ENCODE measurements around the gene NOP53.

Gene NOP53

DNA sequence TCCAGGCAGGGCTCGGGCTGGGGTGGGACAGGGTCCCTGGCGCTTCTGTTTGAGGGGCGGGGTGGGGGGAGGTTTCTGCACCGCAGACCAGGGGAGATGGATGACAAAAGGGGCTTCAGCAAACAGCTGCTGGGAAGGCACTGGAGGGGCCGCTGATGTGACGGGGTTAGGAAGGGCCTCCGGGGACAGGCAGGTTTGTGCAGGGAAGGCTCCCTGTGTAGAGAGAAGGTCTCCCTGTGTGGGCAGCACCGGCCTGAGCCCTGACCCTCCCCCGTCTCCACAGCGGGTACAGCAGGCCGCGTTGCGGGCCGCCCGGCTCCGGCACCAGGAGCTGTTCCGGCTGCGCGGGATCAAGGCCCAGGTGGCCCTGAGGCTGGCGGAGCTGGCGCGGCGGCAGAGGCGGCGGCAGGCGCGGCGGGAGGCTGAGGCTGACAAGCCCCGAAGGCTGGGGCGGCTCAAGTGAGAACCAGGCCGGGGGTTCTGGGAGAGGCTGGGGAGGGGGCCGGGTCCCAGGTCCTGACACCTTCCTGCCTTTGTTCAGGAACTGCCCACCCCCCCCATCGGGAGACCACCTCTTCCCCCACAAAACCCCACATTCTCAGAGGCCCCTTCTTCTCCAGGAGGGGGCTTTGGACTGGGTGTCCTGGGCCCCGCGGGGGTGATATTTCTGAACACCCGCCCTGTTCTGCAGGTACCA lies 9.9 kb downstream of the NOP53 start:
- no peak overlapping the region for H3K9ac ChIP-seq (ENCODE audit: insufficient read length)
- no peak for DNase-seq (ENCODE audit: low read depth, low spot score)
- TF ChIP-seq POLR2AphosphoS5 (IDR thresholded peaks at IDR 0.05; ENCODE audit: borderline replicate concordance, low read depth, low read length): no peak
- TF ChIP-seq FOXP2 (optimal IDR thresholded peaks at IDR 0.05; ENCODE audit: control extremely low read depth, extremely low read length, insufficient read depth): no peak
- TF ChIP-seq EZH2 (IDR thresholded peaks at IDR 0.05): no peak

DNA sequence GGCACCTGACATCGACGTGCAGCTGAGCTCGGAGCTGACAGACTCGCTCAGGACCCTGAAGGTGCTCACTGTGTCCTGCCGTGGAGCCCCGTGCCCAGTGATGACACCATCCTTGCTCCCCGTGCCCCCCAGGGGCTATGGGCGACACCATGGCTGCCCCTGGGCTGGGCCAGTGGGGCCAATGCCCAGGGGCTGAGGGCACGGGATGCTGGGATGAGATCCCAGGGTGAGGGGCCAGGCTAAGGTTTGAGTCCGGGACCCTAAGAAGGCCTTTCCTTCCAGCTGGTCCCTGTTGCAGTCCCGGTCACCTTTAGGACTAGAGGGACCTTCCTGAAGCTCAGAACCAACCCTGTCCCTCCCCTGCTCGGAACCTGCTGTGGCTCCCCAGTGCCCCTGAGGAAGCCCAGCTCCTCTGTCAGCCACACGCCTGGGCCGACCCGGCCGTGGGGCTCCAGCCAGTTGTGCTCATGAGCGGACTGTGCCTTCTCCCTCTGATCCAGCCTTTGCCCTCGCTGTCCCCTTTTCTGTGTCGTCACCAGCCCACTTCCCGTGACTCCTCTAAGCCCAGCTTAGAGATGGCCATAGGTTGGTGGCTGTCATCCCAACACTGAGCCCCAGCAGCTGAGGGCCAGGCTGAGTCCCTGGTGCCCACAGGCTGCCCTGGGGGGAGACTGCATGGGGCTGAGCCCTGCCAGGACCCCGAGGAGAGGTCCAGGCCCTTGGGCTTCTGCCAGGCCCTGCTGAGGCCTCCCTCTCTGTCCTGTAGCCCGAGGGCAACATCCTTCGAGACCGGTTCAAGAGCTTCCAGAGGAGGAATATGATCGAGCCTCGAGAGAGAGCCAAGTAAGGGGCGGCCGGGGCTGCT lies 10.6 kb downstream of the NOP53 start:
- TF ChIP-seq FOXP2 (optimal IDR thresholded peaks at IDR 0.05; ENCODE audit: control extremely low read depth, extremely low read length, insufficient read depth) (no peak), POLR2AphosphoS5 (IDR thresholded peaks at IDR 0.05; ENCODE audit: borderline replicate concordance, low read depth, low read length) (no peak), EZH2 (IDR thresholded peaks at IDR 0.05) (no peak)
- H3K4me3 ChIP-seq: no peak overlapping the region
- H3K9me3 ChIP-seq (ENCODE audit: low read depth, low read length): no peaks in the 10 kb centered on the region
- no peak overlapping the region for H3K9ac ChIP-seq (ENCODE audit: insufficient read length)
- H3K27ac ChIP-seq: no peak overlapping the region
- DNase-seq (ENCODE audit: low read depth, low spot score): no peak
- peaks cover 63% of the 10 kb centered on the region for H3K36me3 ChIP-seq (ENCODE audit: insufficient read depth, low read length)

More for the DNA sequence above, 9.9 kb downstream of the NOP53 start:
- no peak overlapping the region for H3K4me3 ChIP-seq
- H3K9me3 ChIP-seq (ENCODE audit: low read depth, low read length): no peaks in the 10 kb centered on the region
- H3K27ac ChIP-seq: no peak overlapping the region
- peaks cover 71% of the 10 kb centered on the region for H3K36me3 ChIP-seq (ENCODE audit: insufficient read depth, low read length)

DNA sequence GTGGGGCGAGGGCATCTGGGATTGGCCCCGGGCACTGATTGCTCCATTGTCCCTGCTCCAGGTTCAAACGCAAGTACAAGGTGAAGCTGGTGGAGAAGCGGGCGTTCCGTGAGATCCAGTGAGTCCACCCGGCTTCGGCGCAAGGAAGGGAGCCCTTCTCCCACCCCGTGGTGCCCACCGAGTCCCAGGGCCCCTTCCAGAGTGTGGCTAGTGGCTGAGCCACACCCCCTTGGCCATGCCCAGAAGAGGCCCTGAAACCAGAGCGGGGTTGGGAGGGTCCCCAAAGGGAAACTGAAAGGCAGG lies 11.2 kb downstream of the NOP53 start:
- no peak overlapping the region for H3K27ac ChIP-seq
- no peaks in the 10 kb centered on the region for H3K9me3 ChIP-seq (ENCODE audit: low read depth, low read length)
- TF ChIP-seq FOXP2 (optimal IDR thresholded peaks at IDR 0.05; ENCODE audit: control extremely low read depth, extremely low read length, insufficient read depth) (no peak), EZH2 (IDR thresholded peaks at IDR 0.05) (no peak), POLR2AphosphoS5 (IDR thresholded peaks at IDR 0.05; ENCODE audit: borderline replicate concordance, low read depth, low read length) (no peak)
- no peak overlapping the region for H3K9ac ChIP-seq (ENCODE audit: insufficient read length)
- no peak for DNase-seq (ENCODE audit: low read depth, low spot score)
- peaks cover 57% of the 10 kb centered on the region for H3K36me3 ChIP-seq (ENCODE audit: insufficient read depth, low read length)
- no peak overlapping the region for H3K4me3 ChIP-seq

DNA sequence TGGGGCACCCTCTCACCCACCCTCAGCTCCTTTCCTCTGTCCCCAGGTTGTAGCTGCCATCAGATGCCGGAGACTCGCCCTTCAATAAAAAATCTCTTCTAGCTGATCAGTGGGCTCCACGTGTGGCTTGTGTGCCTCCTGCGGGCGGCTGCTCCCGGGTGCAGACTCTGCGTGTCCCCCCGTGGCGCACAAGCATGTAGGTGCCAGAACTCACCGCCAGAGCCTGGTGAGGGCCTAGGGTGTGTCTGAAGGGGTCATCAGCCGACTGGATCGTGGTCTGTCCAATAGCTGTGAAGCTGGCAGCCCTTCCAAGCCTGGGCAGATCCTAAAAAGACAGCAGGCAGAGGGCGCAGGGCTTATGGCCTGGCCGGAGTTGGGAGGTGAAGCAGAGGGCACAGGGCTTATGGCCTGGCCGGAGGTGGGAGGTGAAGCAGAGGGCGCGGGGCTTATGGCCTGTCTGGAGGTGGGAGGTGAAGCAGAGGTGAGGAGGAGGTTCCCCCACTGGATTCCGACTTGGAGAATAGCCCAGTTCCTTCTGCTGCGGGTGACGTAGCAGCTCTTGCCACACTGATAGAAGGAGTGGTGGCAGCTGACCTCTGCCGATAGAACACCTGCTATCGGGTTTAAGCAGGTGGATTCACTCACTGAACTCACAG lies 11.7 kb downstream of the NOP53 start:
- Histone ChIP-seq H3K4me3 (no peak overlapping the region), H3K36me3 (ENCODE audit: insufficient read depth, low read length) (peaks cover 54% of the 10 kb centered on the region)
- TF ChIP-seq POLR2AphosphoS5 (IDR thresholded peaks at IDR 0.05; ENCODE audit: borderline replicate concordance, low read depth, low read length) (no peak), EZH2 (IDR thresholded peaks at IDR 0.05) (no peak), FOXP2 (optimal IDR thresholded peaks at IDR 0.05; ENCODE audit: control extremely low read depth, extremely low read length, insufficient read depth) (no peak)

DNA sequence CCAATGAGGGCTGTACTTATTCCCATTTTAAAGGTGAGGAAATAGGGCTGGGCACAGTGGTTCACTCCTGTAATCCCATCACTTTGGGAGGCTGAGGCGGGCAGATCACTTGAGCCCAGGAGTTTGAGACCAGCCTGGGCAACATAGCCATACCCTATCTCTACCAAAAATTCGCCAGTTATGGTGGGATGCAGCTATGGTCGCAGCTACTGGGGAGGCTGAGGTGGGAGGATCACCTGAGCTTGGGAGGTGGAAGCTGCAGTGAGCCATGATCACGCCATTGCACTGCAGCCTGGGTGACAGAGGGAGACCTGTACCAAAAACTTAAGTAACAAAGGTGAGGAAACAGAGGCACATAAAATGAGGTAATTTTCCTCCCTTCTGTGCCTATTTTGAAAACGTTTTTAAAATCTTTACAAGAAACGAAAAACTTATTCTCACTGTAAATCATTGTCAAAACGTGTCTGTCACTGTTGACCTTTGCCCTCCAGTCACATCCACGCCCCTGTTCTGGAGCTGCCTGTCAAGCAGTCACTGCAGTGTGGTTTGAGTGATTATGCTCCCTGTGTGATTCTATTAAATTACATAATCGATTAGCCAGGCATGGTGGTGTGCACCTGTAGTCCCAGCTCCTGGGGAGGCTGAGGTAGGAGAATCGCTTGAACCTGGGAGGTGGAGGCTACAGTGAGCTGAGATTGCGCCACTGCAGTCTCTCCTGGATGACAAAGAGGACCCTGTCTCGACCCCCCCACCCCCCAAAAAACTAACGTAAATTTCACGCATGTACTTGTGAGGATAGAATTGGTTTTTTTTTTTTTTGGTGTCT lies 12.5 kb downstream of the NOP53 start:
- H3K36me3 ChIP-seq (ENCODE audit: insufficient read depth, low read length): peaks cover 47% of the 10 kb centered on the region; the same call in 1 of the 2 replicates
- H3K9me3 ChIP-seq (ENCODE audit: low read depth, low read length): no peaks in the 10 kb centered on the region
- H3K4me3 ChIP-seq: no peak overlapping the region
- TF ChIP-seq POLR2AphosphoS5 (IDR thresholded peaks at IDR 0.05; ENCODE audit: borderline replicate concordance, low read depth, low read length) (no peak), EZH2 (IDR thresholded peaks at IDR 0.05) (no peak), FOXP2 (optimal IDR thresholded peaks at IDR 0.05; ENCODE audit: control extremely low read depth, extremely low read length, insufficient read depth) (no peak)
- no peak overlapping the region for H3K27ac ChIP-seq
- H3K9ac ChIP-seq (ENCODE audit: insufficient read length): no peak overlapping the region
- DNase-seq (ENCODE audit: low read depth, low spot score): no peak

More for the DNA sequence above, 11.7 kb downstream of the NOP53 start:
- Histone ChIP-seq H3K9ac (ENCODE audit: insufficient read length) (no peak overlapping the region), H3K27ac (no peak overlapping the region), H3K9me3 (ENCODE audit: low read depth, low read length) (no peaks in the 10 kb centered on the region)
- DNase-seq (ENCODE audit: low read depth, low spot score): no peak

DNA sequence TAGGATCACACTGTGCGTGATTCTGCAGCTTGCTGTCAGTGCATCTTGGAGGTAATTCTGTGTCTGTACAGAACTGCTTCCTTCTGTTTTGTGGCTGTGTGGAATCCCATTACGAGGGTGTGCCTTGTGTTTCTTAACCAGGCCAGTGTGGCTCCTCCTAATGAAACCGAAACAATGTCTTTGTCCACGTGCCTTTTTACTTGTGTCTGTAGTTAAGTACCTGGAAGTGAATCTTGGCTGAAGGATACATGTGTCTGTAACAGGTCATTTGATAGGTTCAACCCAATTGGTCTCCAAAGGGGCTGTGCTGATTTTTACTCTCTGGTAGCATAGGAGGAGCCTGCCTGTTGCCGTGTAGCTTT lies 13.1 kb downstream of the NOP53 start:
- Histone ChIP-seq H3K9me3 (ENCODE audit: low read depth, low read length) (no peaks in the 10 kb centered on the region), H3K4me3 (no peak overlapping the region), H3K27ac (no peak overlapping the region), H3K36me3 (ENCODE audit: insufficient read depth, low read length) (peaks cover 41% of the 10 kb centered on the region; the same call in 1 of the 2 replicates), H3K9ac (ENCODE audit: insufficient read length) (no peak overlapping the region)
- DNase-seq (ENCODE audit: low read depth, low spot score): no peak
- TF ChIP-seq FOXP2 (optimal IDR thresholded peaks at IDR 0.05; ENCODE audit: control extremely low read depth, extremely low read length, insufficient read depth) (no peak), POLR2AphosphoS5 (IDR thresholded peaks at IDR 0.05; ENCODE audit: borderline replicate concordance, low read depth, low read length) (no peak), EZH2 (IDR thresholded peaks at IDR 0.05) (no peak)

DNA sequence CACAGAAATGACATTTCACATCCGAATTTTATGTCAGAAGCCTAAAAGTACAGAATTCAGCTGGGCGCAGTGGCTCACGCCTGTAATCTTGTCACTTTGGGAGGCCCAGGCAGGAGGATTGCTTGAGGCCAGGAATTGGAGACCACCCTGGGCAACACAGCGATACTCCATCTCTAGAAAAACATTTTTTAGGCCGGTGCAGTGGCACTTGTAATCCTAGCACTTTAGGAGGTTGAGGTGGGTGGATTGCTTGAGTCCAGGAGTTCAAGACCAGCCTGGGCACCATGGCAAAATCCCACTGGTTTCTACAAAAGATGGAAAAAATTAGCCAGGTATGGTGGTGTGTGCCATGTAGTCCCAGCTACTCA lies 15.3 kb downstream of the NOP53 start:
- H3K36me3 ChIP-seq (ENCODE audit: insufficient read depth, low read length): peaks cover 25% of the 10 kb centered on the region; the same call in 1 of the 2 replicates
- no peaks in the 10 kb centered on the region for H3K9me3 ChIP-seq (ENCODE audit: low read depth, low read length)
- TF ChIP-seq FOXP2 (optimal IDR thresholded peaks at IDR 0.05; ENCODE audit: control extremely low read depth, extremely low read length, insufficient read depth) (no peak), POLR2AphosphoS5 (IDR thresholded peaks at IDR 0.05; ENCODE audit: borderline replicate concordance, low read depth, low read length) (no peak), EZH2 (IDR thresholded peaks at IDR 0.05) (no peak)
- no peak for DNase-seq (ENCODE audit: low read depth, low spot score)
- H3K27ac ChIP-seq: no peak overlapping the region
- H3K9ac ChIP-seq (ENCODE audit: insufficient read length): no peak overlapping the region
- H3K4me3 ChIP-seq: no peak overlapping the region

Data from SK-N-MC (cell line).